ENCODE data around the gene NOX4.
"Not testable (repeated sequence)": the region's sequence is repeated elsewhere in the genome, so short reads cannot be mapped to it uniquely, and the experiment has no call there.

- TF ChIP-seq POLR2A (IDR thresholded peaks at IDR 0.05): not testable (repeated sequence)
- TF ChIP-seq, protein P1, sequence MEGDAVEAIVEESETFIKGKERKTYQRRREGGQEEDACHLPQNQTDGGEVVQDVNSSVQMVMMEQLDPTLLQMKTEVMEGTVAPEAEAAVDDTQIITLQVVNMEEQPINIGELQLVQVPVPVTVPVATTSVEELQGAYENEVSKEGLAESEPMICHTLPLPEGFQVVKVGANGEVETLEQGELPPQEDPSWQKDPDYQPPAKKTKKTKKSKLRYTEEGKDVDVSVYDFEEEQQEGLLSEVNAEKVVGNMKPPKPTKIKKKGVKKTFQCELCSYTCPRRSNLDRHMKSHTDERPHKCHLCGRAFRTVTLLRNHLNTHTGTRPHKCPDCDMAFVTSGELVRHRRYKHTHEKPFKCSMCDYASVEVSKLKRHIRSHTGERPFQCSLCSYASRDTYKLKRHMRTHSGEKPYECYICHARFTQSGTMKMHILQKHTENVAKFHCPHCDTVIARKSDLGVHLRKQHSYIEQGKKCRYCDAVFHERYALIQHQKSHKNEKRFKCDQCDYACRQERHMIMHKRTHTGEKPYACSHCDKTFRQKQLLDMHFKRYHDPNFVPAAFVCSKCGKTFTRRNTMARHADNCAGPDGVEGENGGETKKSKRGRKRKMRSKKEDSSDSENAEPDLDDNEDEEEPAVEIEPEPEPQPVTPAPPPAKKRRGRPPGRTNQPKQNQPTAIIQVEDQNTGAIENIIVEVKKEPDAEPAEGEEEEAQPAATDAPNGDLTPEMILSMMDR (IDR thresholded peaks at IDR 0.05): not testable (repeated sequence)
Observed at GRCh38 chr11:89408441-89408840, 82.7 kb downstream of the NOX4 start.
